ENCODE data around the gene PASK. TPM values are rescaled to one million over a fixed set of nuclear protein-coding genes. Genes with fewer than 3 reads are reported as not detected.

PASK gene
- polyA plus RNA-seq, 6 donors from 2014 or later = 3.9 to 17.4 (median 9.1) TPM

DNA sequence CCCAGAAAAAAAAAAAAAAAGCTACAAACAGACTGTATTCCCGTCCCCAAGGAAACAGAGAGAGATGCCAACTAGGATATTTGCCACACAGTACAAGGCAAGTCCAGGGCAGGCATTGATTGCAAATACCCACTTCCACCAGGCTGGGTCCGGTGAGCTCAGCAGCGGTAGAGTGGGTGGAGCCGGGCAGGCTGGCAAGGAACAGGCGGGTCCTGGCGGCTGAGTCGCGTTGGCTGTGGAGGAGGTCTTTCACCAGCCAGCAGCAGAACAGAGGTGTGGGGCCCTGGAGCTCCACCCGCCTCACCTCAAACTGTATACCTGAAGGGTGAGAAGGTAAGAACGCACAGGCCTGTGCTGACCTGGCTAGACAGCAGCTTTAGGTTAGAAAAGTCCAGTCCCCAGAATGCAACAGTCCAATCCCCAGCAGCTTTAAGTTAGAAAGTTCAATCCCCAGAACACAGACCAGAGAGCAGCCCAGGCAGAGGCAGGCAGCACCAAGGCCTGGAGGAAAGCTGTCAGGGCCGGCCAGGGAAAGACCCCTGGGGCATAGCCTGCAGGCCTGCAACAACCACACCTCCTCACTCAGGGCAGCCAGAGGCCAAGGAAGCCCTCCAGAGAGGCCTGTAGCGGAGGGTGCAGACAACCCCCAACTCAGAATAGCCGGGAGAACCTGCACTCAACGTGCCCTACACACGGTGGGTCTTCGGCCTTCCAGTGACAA, 25.3 kb downstream of the PASK start:
- no peaks in the 10 kb centered on the region for H3K27me3 Mint-ChIP-seq
- peak overlapping the region in 4 of 6 donors; percentile 18 to 90 (median 62) for H3K27ac Mint-ChIP-seq
- H3K4me3 Mint-ChIP-seq = peak overlapping the region in 1 of 8 donors; percentile 35
- DNase-seq = no peak
- H3K36me3 Mint-ChIP-seq = peaks cover 12 to 15% of the 10 kb centered on the region in 2 donors
- peaks cover 16 to 33% (median 26%) of the 10 kb centered on the region in 3 donors for H3K4me1 Mint-ChIP-seq
- ATAC-seq (ENCODE audit: low read depth in 2 of 2) = no peak
- H3K9me3 Mint-ChIP-seq = peaks cover 0 to 3% (median 0%) of the 10 kb centered on the region in 7 donors

DNA sequence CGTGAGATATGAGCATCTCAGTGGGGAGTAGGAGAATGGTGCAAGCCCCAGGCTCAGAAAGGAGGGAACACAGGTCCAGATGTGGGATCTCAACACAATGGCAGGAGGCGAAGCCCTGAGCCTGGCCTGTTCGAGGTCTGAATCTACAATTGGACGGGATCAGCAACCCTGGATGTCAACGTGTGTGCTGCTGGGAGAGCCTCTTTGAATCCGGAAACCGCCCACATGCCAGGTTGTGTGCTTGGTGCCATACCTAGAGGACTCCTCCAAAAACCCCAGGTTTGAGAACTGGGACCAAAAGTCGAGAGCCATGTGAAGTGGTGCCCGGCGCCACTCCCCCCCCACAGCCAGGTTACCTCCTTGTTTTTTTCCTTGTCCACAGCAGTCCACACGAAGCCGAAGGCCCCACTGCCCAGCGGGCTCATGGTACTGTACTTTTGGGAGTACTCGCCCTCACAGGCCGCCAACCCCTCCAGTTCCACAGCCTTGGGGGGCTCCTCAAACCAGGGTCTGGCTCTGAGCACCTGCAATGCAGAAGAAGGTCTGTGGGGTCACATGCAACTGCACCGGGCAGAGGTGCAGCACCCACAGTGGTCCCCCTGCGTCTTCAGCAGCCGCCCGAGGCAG, 26.8 kb downstream of the PASK start:
- no peak overlapping the region for H3K4me3 Mint-ChIP-seq
- peak overlapping the region in 2 of 6 donors; percentile 9 to 69 for H3K27ac Mint-ChIP-seq
- ATAC-seq (ENCODE audit: low read depth in 2 of 2) (no peak), DNase-seq (no peak)
- H3K9me3 Mint-ChIP-seq = no peaks in the 10 kb centered on the region
- H3K36me3 Mint-ChIP-seq = peaks cover 12 to 23% of the 10 kb centered on the region in 2 donors
- H3K4me1 Mint-ChIP-seq = peaks cover 3 to 19% (median 16%) of the 10 kb centered on the region in 3 donors
- no peaks in the 10 kb centered on the region for H3K27me3 Mint-ChIP-seq

DNA sequence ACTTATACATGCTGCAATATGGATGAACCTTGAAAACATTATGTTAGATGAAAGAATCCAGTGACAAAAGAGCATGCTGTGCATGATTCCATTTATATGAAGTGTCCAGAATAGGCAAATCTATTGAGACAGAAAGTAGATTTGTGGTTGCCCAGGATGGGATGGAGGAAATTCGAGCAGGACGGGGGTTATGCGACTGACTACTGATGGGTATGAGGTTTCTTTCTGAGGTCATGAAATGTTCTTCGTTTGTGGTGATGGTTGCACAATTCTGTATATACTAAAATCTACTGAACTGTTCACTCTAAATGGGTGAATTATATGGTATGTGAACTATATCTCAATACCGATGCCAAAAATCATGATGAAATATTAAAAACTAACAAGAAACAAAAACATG, 28.3 kb downstream of the PASK start:
- H3K27ac Mint-ChIP-seq = peak overlapping the region in 2 of 6 donors; percentile 50 to 69
- peaks cover 12 to 34% of the 10 kb centered on the region in 2 donors for H3K36me3 Mint-ChIP-seq
- H3K27me3 Mint-ChIP-seq = no peaks in the 10 kb centered on the region
- peaks cover 0 to 6% (median 6%) of the 10 kb centered on the region in 3 donors for H3K4me1 Mint-ChIP-seq
- DNase-seq = no peak
- no peaks in the 10 kb centered on the region for H3K9me3 Mint-ChIP-seq
- no peak overlapping the region for H3K4me3 Mint-ChIP-seq
- no peak for ATAC-seq (ENCODE audit: low read depth in 2 of 2)

DNA sequence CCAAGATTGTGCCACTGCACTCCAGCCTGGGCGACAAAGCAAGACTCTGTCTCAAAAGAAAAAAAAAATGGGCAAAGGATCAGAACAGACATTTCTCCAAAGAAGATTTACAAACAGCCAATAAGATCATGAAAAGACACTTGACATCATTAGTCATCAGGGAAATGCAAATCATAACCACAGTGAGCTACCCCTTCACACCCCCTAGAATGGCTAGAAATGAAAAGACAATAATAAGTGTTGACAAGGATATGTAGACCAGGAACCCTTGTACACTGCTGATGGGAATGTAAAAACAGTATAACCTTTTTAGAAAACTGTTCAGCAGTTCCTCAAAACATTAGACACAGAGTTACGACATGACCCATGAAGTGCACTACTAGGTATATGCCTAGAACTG, 28.8 kb downstream of the PASK start:
- Mint-ChIP-seq H3K9me3 (no peaks in the 10 kb centered on the region), H3K36me3 (peaks cover 12 to 36% of the 10 kb centered on the region in 2 donors), H3K27ac (peak overlapping the region in 2 of 6 donors; percentile 33 to 69), H3K27me3 (no peaks in the 10 kb centered on the region), H3K4me1 (peaks cover 0 to 1% (median 0%) of the 10 kb centered on the region in 3 donors), H3K4me3 (no peak overlapping the region)
- DNase-seq (no peak), ATAC-seq (ENCODE audit: low read depth in 2 of 2) (no peak)

DNA sequence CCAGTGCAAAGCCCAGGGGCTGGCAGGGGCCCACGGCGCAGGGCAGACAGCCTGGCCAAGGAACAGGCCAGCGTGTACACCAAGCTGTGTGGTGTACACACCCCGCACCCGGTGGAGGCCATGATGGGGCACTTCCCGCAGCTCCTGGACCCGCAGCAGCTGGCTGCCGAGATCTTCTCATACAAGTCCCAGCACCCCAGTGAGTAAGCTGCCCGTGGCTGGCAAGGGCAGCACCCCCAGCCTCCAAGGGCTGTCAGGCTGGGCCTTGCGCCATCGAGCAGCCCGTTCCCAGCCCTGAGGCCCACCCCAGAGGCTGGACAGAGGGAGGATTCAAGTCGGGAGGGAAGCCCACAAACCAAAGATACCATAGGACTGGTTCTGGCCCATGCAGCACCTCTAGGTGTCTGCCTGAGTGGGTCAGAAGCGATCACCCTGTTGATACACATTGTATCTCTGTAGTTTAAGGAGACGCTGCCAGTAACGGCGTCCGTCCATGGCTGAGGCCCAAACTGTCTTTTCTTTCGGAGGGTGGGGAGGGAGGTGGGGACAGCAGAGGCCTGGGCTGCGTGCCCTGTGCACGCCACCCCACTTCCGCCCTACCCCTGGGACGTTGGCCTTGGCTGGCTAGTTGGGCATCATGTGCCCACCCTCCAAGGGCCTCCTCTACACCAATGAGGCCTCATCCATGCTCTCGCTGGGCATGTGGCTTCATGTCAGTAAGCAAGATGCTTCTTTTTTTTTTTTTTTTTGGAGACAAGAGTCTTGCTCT, 30.4 kb downstream of the PASK start:
- H3K4me3 Mint-ChIP-seq = no peak overlapping the region
- H3K9me3 Mint-ChIP-seq = no peaks in the 10 kb centered on the region
- peaks cover 23 to 48% of the 10 kb centered on the region in 2 donors for H3K36me3 Mint-ChIP-seq
- no peaks in the 10 kb centered on the region for H3K27me3 Mint-ChIP-seq
- H3K27ac Mint-ChIP-seq = no peak overlapping the region
- no peaks in the 10 kb centered on the region for H3K4me1 Mint-ChIP-seq
- DNase-seq (no peak), ATAC-seq (ENCODE audit: low read depth in 2 of 2) (no peak)

DNA sequence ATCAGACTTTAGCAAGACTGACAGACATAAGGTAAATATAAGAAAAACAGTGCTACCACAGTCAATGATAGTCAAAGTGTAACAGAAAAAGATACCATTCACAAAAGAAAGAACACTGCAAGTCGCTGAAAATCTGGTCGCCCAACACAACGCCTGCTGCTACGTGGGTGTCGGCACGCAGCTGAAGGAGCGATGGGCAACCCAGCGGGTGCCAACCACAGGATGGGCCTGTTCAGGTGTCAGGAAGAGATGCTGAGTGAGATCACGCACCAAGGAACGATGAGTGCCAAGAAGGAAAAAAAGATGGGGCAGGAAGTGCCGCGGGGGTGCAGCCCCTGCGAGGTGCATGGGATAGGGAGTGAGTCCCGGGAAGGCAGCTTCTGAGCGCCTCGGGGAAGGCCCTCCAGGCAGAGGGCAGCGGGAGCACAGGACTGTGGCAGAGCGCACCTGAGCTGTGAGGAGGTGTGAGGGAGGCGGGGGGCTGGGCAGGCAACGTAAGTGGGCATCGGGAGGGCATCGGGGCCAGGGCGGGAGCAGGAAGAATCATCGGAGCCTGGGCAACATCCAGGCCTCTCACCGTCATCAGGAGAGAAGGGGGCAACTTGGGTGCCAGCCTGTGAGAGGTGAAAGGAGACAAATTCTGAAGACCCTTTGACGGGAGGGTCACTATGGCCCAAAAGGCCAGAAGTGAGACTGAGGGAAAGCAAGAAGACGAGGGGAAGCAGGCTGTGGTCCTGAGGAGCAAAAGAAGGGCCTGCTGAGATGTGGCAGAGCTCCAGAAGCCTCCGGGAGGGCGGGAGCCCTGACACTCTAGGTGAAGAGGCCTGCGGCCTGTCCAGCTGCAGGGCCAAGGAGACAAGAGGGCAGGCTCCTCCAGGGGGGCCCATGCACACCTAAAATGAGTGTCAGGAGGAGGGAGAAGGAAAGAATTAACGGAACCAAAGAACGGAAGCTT, 32.4 kb downstream of the PASK start:
- Mint-ChIP-seq H3K9me3 (no peaks in the 10 kb centered on the region), H3K27ac (peak overlapping the region in 2 of 6 donors; percentile 59 to 79), H3K27me3 (no peaks in the 10 kb centered on the region), H3K4me3 (no peak overlapping the region), H3K36me3 (peaks cover 18 to 48% of the 10 kb centered on the region in 2 donors), H3K4me1 (peaks cover 2 to 8% (median 7%) of the 10 kb centered on the region in 3 donors)
- DNase-seq = no peak
- ATAC-seq (ENCODE audit: low read depth in 2 of 2) = no peak

DNA sequence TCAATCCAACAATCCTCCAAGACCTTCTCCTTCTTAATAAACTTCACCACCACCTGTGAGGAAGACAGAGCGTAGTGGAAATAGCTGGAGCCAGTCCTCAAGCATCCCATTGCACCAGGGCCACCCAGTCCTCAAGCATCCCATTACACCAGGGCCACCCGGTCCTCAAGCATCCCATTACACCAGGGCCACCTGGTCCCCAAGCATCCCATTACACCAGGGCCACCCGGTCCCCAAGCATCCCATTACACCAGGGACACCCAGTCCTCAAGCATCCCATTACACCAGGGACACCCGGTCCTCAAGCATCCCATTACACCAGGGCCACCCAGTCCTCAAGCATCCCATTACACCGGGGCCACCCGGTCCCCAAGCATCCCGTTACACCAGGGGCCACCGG, 33.9 kb downstream of the PASK start:
- H3K27ac Mint-ChIP-seq = peak overlapping the region in 2 of 6 donors; percentile 49 to 79
- peaks cover 10 to 37% of the 10 kb centered on the region in 2 donors for H3K36me3 Mint-ChIP-seq
- H3K4me3 Mint-ChIP-seq = no peak overlapping the region

DNA sequence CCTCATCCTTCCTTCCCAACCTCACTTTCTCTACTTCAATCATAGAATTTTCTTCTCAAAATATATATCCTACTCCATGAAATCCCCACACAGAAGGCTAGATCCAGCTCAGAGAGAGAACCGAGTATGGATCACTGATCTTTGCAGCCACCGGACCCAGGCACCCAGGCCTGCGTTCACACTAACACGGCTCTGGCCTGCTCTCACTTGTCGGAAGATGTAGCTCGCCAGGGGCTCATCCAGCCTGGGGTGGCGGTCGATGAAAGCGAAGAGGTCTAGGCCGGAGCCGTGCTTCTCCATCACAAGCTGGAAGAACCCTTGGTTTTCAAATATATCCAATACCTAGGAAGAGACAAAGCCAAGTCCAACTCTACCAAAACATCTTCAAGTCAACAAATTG, 34.4 kb downstream of the PASK start:
- no peaks in the 10 kb centered on the region for H3K27me3 Mint-ChIP-seq
- ATAC-seq (ENCODE audit: low read depth in 2 of 2) (no peak), DNase-seq (no peak)
- no peaks in the 10 kb centered on the region for H3K9me3 Mint-ChIP-seq
- H3K27ac Mint-ChIP-seq = peak overlapping the region in 1 of 6 donors; percentile 52
- no peak overlapping the region for H3K4me3 Mint-ChIP-seq
- H3K36me3 Mint-ChIP-seq = peaks cover 10 to 33% of the 10 kb centered on the region in 2 donors
- H3K4me1 Mint-ChIP-seq = peaks cover 21 to 29% (median 28%) of the 10 kb centered on the region in 3 donors

More for the DNA sequence above, 33.9 kb downstream of the PASK start:
- H3K4me1 Mint-ChIP-seq = peaks cover 16 to 23% (median 22%) of the 10 kb centered on the region in 3 donors
- no peak for DNase-seq
- no peaks in the 10 kb centered on the region for H3K9me3 Mint-ChIP-seq
- no peaks in the 10 kb centered on the region for H3K27me3 Mint-ChIP-seq
- ATAC-seq (ENCODE audit: low read depth in 2 of 2) = no peak

DNA sequence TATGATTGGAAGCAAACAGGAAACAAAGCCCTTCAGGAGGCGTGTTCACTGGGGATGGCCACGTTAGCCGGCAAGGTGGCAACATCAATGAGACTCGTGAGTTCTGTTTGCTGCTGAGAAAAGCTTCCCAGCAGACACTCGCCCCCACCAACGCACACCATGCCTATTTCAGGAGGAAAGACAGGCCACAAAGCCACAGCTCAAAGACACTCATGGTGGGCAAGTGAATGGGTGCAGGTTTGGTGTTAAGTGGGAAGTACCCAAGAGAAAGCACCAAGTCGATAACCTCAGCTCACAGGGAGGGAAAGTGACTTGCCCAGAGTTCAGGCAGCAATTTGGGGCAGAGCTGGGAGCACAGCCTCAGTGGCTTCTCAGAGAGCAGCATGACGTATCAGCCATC, 36.7 kb downstream of the PASK start:
- DNase-seq (no peak), ATAC-seq (ENCODE audit: low read depth in 2 of 2) (no peak)
- peaks cover 0 to 4% (median 0%) of the 10 kb centered on the region in 7 donors for H3K9me3 Mint-ChIP-seq
- H3K4me3 Mint-ChIP-seq = peak overlapping the region in 1 of 8 donors; percentile 55
- peaks cover 10 to 25% of the 10 kb centered on the region in 2 donors for H3K36me3 Mint-ChIP-seq
- peaks cover 38 to 49% (median 47%) of the 10 kb centered on the region in 3 donors for H3K4me1 Mint-ChIP-seq
- peak overlapping the region; percentile 35 to 97 (median 80) for H3K27ac Mint-ChIP-seq
- H3K27me3 Mint-ChIP-seq = no peaks in the 10 kb centered on the region

DNA sequence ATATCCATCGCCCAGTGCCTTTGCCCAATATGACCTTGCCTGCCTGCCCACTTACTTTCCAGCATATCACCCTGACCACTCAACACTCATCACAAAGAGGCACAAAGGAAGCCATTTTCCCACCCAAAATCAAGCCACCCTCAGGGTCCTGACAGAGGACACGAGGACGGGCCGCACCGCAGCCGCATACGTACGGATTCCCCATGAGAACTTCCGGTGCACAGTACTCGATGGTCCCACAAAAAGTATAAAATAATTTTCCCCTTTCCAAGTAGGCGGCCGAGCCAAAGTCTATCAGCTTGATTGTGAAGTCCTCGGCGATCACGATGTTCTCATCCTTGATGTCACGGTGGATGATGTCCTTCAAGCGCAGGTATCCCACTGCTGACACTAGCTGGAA, 37.2 kb downstream of the PASK start:
- no peaks in the 10 kb centered on the region for H3K27me3 Mint-ChIP-seq
- peaks cover 10 to 24% of the 10 kb centered on the region in 2 donors for H3K36me3 Mint-ChIP-seq
- peaks cover 38 to 53% (median 47%) of the 10 kb centered on the region in 3 donors for H3K4me1 Mint-ChIP-seq

DNA sequence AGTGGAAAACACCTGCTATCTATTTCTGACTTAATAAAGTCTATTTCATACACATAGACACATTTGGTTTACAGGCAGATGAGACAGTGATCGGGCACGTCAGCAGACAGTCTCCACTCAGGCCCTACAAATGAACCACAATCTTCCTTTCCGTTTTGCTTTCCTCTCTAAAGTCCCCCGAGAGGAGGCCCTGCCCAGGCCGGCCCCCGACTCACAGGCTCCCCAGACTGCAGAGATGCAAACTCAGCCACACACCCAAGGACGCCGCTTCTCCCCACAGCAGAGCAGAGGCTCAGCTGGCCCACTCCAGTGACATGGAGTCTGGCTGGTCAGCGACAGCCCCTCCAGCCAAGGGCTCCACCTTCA, 37.8 kb downstream of the PASK start:
- Mint-ChIP-seq H3K36me3 (peaks cover 10 to 18% of the 10 kb centered on the region in 2 donors), H3K27ac (peak overlapping the region; percentile 82 to 97 (median 96)), H3K4me1 (peaks cover 38 to 53% (median 47%) of the 10 kb centered on the region in 3 donors)

More for the DNA sequence above, 37.2 kb downstream of the PASK start:
- ATAC-seq (ENCODE audit: low read depth in 2 of 2) (no peak), DNase-seq (no peak)
- Mint-ChIP-seq H3K27ac (peak overlapping the region; percentile 92 to 97 (median 96)), H3K4me3 (peak overlapping the region in 4 of 8 donors; percentile 41 to 71 (median 68)), H3K9me3 (peaks cover 0 to 4% (median 0%) of the 10 kb centered on the region in 7 donors)

More for the DNA sequence above, 37.8 kb downstream of the PASK start:
- DNase-seq (peak; percentile 40), ATAC-seq (ENCODE audit: low read depth in 2 of 2) (peak; percentile 35 to 59)
- H3K27me3 Mint-ChIP-seq = no peaks in the 10 kb centered on the region
- H3K4me3 Mint-ChIP-seq = peak overlapping the region in 6 of 8 donors; percentile 6 to 83 (median 68)
- peaks cover 0 to 4% (median 0%) of the 10 kb centered on the region in 7 donors for H3K9me3 Mint-ChIP-seq

Data from naive B cell (primary cell).